SK-N-SH treated with all-trans-retinoic acid at 6 μM for 48 hours (cell line): ENCODE measurements around the gene ACTR1A.

Experiments used
- ATAC-seq: fragments of 200-7000 bp; cut with Tn5 transposase; 3 replicates; pipeline ENCODE4 v1.9.1; 2020; ENCODE audit warnings: mild to moderate bottlenecking, moderate library complexity
- ARNTL ChIP-seq: fragments of 450-650 bp; formaldehyde crosslinking; IDR thresholded peaks from 2 replicates; pipeline ENCODE4 v1.5.0; 2020; ENCODE audit warnings: low read depth, mild to moderate bottlenecking, moderate library complexity, borderline replicate concordance
- BACH2 ChIP-seq: fragments of 250-450 bp; sonication (Bioruptor Pico); IDR thresholded peaks from 2 replicates; pipeline ENCODE4 v1.9.0; 2021; ENCODE audit warnings: mild to moderate bottlenecking, borderline replicate concordance
- CREB5 ChIP-seq: fragments of 250-450 bp; sonication (Bioruptor Pico); IDR thresholded peaks from 2 replicates; pipeline ENCODE4 v1.5.1; 2020; ENCODE audit warnings: low read depth, mild to moderate bottlenecking, moderate library complexity
- CSRNP3 ChIP-seq: fragments of 250-450 bp; sonication (Bioruptor Pico); IDR thresholded peaks from 2 replicates; pipeline ENCODE4 v1.5.1; 2021; ENCODE audit warnings: mild to moderate bottlenecking, moderate library complexity
- GLIS3 ChIP-seq: fragments of 250-450 bp; sonication (Bioruptor Pico); IDR thresholded peaks from 2 replicates; pipeline ENCODE4 v1.5.0; 2020; ENCODE audit warnings: mild to moderate bottlenecking, moderate library complexity
- OSR1 ChIP-seq: fragments of 250-450 bp; sonication (Bioruptor Pico); IDR thresholded peaks from 2 replicates; pipeline ENCODE4 v1.8.0; 2022; ENCODE audit warnings: moderate library complexity, mild to moderate bottlenecking, inconsistent platforms
- PATZ1 ChIP-seq: fragments of 250-450 bp; sonication (Bioruptor Pico); IDR thresholded peaks from 2 replicates; pipeline ENCODE4 v1.8.0; 2020; ENCODE audit warnings: mild to moderate bottlenecking, moderate library complexity, borderline replicate concordance
- PPARA ChIP-seq: fragments of 250-450 bp; sonication (Bioruptor Pico); IDR thresholded peaks from 2 replicates; pipeline ENCODE4 v1.5.0; 2020; ENCODE audit warnings: mild to moderate bottlenecking, borderline replicate concordance
- RARB ChIP-seq: fragments of 250-450 bp; sonication (Bioruptor Pico); IDR thresholded peaks from 2 replicates; pipeline ENCODE4 v1.8.0; 2021; ENCODE audit warnings: mild to moderate bottlenecking, moderate library complexity
- SNAI2 ChIP-seq: fragments of 250-450 bp; sonication (Bioruptor Pico); IDR thresholded peaks from 2 replicates; pipeline ENCODE4 v1.5.0; 2020; ENCODE audit warnings: mild to moderate bottlenecking, moderate library complexity
- TCF4 ChIP-seq: fragments of 250-450 bp; sonication (Bioruptor Pico); IDR thresholded peaks from 2 replicates; pipeline ENCODE4 v1.8.0; 2021; ENCODE audit warnings: mild to moderate bottlenecking, moderate library complexity, borderline replicate concordance
- TSHZ2 ChIP-seq: fragments of 250-450 bp; sonication (Bioruptor Pico); IDR thresholded peaks from 2 replicates; pipeline ENCODE4 v1.5.0; 2020; ENCODE audit warnings: mild to moderate bottlenecking, moderate library complexity
- ZC3H10 ChIP-seq: fragments of 250-450 bp; sonication (Bioruptor Pico); IDR thresholded peaks from 2 replicates; pipeline ENCODE4 v1.5.1; 2021; ENCODE audit warnings: mild to moderate bottlenecking, moderate library complexity
- ZFP3 ChIP-seq: fragments of 250-450 bp; sonication (Bioruptor Pico); IDR thresholded peaks from 2 replicates; pipeline ENCODE4 v1.5.0; 2020; ENCODE audit warnings: mild to moderate bottlenecking, moderate library complexity
- ZFP30 ChIP-seq: fragments of 450-650 bp; formaldehyde crosslinking; IDR thresholded peaks from 2 replicates; pipeline ENCODE4 v1.5.0; 2022; ENCODE audit warnings: mild to moderate bottlenecking, moderate library complexity
- ZNF565 ChIP-seq: fragments of 450-650 bp; formaldehyde crosslinking; conservative IDR thresholded peaks from 2 replicates; pipeline ENCODE4 v1.5.0; 2020; ENCODE audit warnings: low read depth, mild to moderate bottlenecking, moderate library complexity
- ZNF8 ChIP-seq: fragments of 450-650 bp; formaldehyde crosslinking; IDR thresholded peaks from 2 replicates; pipeline ENCODE4 v1.5.0; 2020; ENCODE audit warnings: mild to moderate bottlenecking, moderate library complexity

Gene ACTR1A

GRCh38 chr10:102432162-102432950 lies 70.2 kb downstream of the ACTR1A start, which contains the start of gene CUEDC2:
TSS of gene CUEDC2 (minus strand) at chr10:102432574. CDS start at chr10:102425188, 7,386 bp downstream.
- peak; percentile 96 for ATAC-seq
- TF ChIP-seq PATZ1 (CRISPR knock-in tag) (peak; percentile 27; the same call in 1 of the 2 replicates), SNAI2 (no peak)

GRCh38 chr10:102431452-102432124 lies 70.9 kb downstream of the ACTR1A start:
- TF ChIP-seq BACH2 (no peak), PATZ1 (CRISPR knock-in tag) (no peak), OSR1 (no peak), ARNTL (CRISPR knock-in tag) (no peak), TSHZ2 (CRISPR knock-in tag) (no peak), ZNF565 (CRISPR knock-in tag) (no peak), PPARA (CRISPR knock-in tag) (no peak), GLIS3 (no peak), CSRNP3 (no peak), SNAI2 (no peak), ZNF8 (no peak), ZFP3 (CRISPR knock-in tag) (no peak), RARB (no peak), CREB5 (CRISPR knock-in tag) (no peak), ZC3H10 (CRISPR knock-in tag) (no peak)
- ATAC-seq = peak; percentile 53

- ATAC-seq = no peak
These were observed 73.0 kb downstream of the ACTR1A start for GRCh38 chr10:102429468-102429867.

More at GRCh38 chr10:102429468-102429867, 73.0 kb downstream of the ACTR1A start:
- no peak for TF ChIP-seq TCF4 (CRISPR knock-in tag)
- no peak for TF ChIP-seq CSRNP3
- TF ChIP-seq PATZ1 (CRISPR knock-in tag) = no peak
- TF ChIP-seq GLIS3 = no peak
- no peak for TF ChIP-seq PPARA (CRISPR knock-in tag)
- no peak for TF ChIP-seq ZFP30 (CRISPR knock-in tag)
- no peak for TF ChIP-seq OSR1
- TF ChIP-seq ZNF8 = no peak
- no peak for TF ChIP-seq ZC3H10 (CRISPR knock-in tag)
